ENCODE measurements around the gene ZBTB7B.

DNA sequence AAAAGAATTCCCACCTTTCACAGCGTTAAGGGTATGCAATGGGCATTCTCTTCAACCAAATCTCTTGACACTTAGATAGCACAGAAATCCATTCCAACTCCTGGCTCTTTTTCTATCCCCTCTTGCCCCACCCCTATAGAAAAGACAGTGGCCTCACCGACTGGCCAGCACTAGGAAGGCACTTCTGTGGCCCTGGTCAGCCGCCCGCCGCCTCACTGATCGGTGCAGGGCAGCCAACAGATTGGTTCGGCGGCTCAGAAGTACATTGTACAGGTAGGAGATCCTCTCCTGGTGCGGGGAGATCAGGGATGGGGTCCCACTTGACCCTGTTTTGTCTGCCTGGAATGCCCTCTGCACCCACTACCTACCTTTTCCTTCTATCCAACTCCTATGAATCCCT is 21.7 kb downstream of the ZBTB7B start:
- TF ChIP-seq EZH2 (IDR thresholded peaks at IDR 0.05; ENCODE audit: borderline replicate concordance, low read length): no peak
- TF ChIP-seq, protein P1, sequence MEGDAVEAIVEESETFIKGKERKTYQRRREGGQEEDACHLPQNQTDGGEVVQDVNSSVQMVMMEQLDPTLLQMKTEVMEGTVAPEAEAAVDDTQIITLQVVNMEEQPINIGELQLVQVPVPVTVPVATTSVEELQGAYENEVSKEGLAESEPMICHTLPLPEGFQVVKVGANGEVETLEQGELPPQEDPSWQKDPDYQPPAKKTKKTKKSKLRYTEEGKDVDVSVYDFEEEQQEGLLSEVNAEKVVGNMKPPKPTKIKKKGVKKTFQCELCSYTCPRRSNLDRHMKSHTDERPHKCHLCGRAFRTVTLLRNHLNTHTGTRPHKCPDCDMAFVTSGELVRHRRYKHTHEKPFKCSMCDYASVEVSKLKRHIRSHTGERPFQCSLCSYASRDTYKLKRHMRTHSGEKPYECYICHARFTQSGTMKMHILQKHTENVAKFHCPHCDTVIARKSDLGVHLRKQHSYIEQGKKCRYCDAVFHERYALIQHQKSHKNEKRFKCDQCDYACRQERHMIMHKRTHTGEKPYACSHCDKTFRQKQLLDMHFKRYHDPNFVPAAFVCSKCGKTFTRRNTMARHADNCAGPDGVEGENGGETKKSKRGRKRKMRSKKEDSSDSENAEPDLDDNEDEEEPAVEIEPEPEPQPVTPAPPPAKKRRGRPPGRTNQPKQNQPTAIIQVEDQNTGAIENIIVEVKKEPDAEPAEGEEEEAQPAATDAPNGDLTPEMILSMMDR (conservative IDR thresholded peaks at IDR 0.05 in 1 of 2, IDR thresholded peaks at IDR 0.05 in 1 of 2; ENCODE audit: extremely low read depth in 1 of 2, insufficient read depth in 1 of 2, low read depth in 1 of 2, low read length in 2 of 2): no peak
